HG02678 (cell line): Measurements from ENCODE around the gene FARP1.
"Not testable (repeated sequence)": the region's sequence is repeated elsewhere in the genome, so short reads cannot be mapped to it uniquely, and the experiment has no call there.

Experiments
- ATAC-seq: cut with Tn5 transposase; IDR thresholded peaks from one replicate; pipeline ENCODE4 v1.9.1; 2021; ENCODE audit warnings: mild to moderate bottlenecking, moderate library complexity; ENCODE audit not compliant: unreplicated experiment

Gene FARP1

GRCh38 chr13:98411617-98412265 lies 268.8 kb downstream of the FARP1 start:
- no peak for ATAC-seq

- not testable (repeated sequence) for ATAC-seq
These were observed 270.4 kb downstream of the FARP1 start for GRCh38 chr13:98413278-98413677.

- ATAC-seq = no peak
These were observed 270.9 kb downstream of the FARP1 start for GRCh38 chr13:98413796-98414195.

GRCh38 chr13:98415326-98416070 lies 272.6 kb downstream of the FARP1 start:
- ATAC-seq = no peak

GRCh38 chr13:98416408-98416807 lies 273.5 kb downstream of the FARP1 start:
- no peak for ATAC-seq

- ATAC-seq = no peak
These were observed 277.1 kb downstream of the FARP1 start for GRCh38 chr13:98419786-98420553.

- ATAC-seq = no peak
These were observed 277.8 kb downstream of the FARP1 start for GRCh38 chr13:98420554-98421175.

- no peak for ATAC-seq
These were observed 279.2 kb downstream of the FARP1 start for GRCh38 chr13:98422046-98422445.

GRCh38 chr13:98423417-98423816 lies 280.5 kb downstream of the FARP1 start:
- ATAC-seq = no peak

- ATAC-seq = no peak
These were observed 284.6 kb downstream of the FARP1 start for GRCh38 chr13:98427331-98427995.

GRCh38 chr13:98428256-98428966 lies 285.5 kb downstream of the FARP1 start:
- no peak for ATAC-seq

GRCh38 chr13:98429081-98429480 lies 286.2 kb downstream of the FARP1 start:
- no peak for ATAC-seq

- ATAC-seq = no peak
These were observed 286.6 kb downstream of the FARP1 start for GRCh38 chr13:98429531-98429930.

GRCh38 chr13:98429977-98430736 lies 287.3 kb downstream of the FARP1 start:
- no peak for ATAC-seq

GRCh38 chr13:98432638-98433037 lies 289.7 kb downstream of the FARP1 start:
- ATAC-seq = no peak

- no peak for ATAC-seq
These were observed 290.8 kb downstream of the FARP1 start for GRCh38 chr13:98433654-98434053.

GRCh38 chr13:98434060-98434459 lies 291.2 kb downstream of the FARP1 start:
- no peak for ATAC-seq

- no peak for ATAC-seq
These were observed 292.5 kb downstream of the FARP1 start for GRCh38 chr13:98435376-98435775.

- no peak for ATAC-seq
These were observed 293.5 kb downstream of the FARP1 start for GRCh38 chr13:98436233-98436910.
